GM23338 (cell line): ENCODE measurements around the gene HLA-DOB. TPM values are rescaled to one million over a fixed set of nuclear protein-coding genes. Genes with fewer than 3 reads are reported as not detected.

Experiments
- ATAC-seq: fragments of 200-7000 bp; cut with Tn5 transposase; 3 replicates; pipeline ENCODE4 v1.9.1; 2020
- DNase-seq: peaks from one replicate; pipeline ENCODE4 v3.0.0-alpha.2; 2015; ENCODE audit warnings: low spot score
- H2AFZ ChIP-seq: fragments of 200-600 bp; sonication (generic); 2 replicates; pipeline ENCODE4 v1.8.0; 2016; ENCODE audit warnings: antibody characterized with exemption, mild to moderate bottlenecking, moderate library complexity
- H3F3A ChIP-seq: fragments of 200-600 bp; sonication (generic); replicated peaks from 2 replicates; pipeline ENCODE4 v1.8.0; 2017; ENCODE audit warnings: antibody characterized with exemption, mixed run types, low read depth
- H3K27ac ChIP-seq: fragments of 200-600 bp; sonication (generic); 2 replicates; pipeline ENCODE4 v1.6.1; 2016; ENCODE audit warnings: low read depth
- H3K27me3 ChIP-seq: fragments of 200-600 bp; sonication (generic); 2 replicates; pipeline ENCODE4 v1.8.0; 2016; ENCODE audit warnings: mild to moderate bottlenecking, mixed run types, moderate library complexity; ENCODE audit not compliant: insufficient read depth
- H3K36me3 ChIP-seq: fragments of 200-600 bp; sonication (generic); 2 replicates; pipeline ENCODE4 v1.8.0; 2016; ENCODE audit warnings: mild to moderate bottlenecking; ENCODE audit not compliant: insufficient read depth
- H3K4me1 ChIP-seq: fragments of 200-600 bp; sonication (generic); 2 replicates; pipeline ENCODE4 v1.8.0; 2016; ENCODE audit warnings: mild to moderate bottlenecking, moderate library complexity; ENCODE audit not compliant: insufficient read depth
- H3K4me2 ChIP-seq: fragments of 200-600 bp; sonication (generic); 2 replicates; pipeline ENCODE4 v1.7.1; 2017; ENCODE audit warnings: mixed run types
- H3K4me3 ChIP-seq: fragments of 200-600 bp; sonication (generic); 2 replicates; pipeline ENCODE4 v1.6.1; 2016; ENCODE audit warnings: mixed run types
- H3K79me2 ChIP-seq: fragments of 200-600 bp; sonication (generic); replicated peaks from 2 replicates; pipeline ENCODE4 v1.8.0; 2017; ENCODE audit warnings: mild to moderate bottlenecking; ENCODE audit not compliant: insufficient read depth
- H3K9me2 ChIP-seq: fragments of 200-600 bp; sonication (generic); 2 replicates; pipeline ENCODE4 v1.8.0; 2017; ENCODE audit not compliant: insufficient read depth
- H4K20me1 ChIP-seq: fragments of 200-600 bp; sonication (generic); replicated peaks from 2 replicates; pipeline ENCODE4 v1.8.0; 2017; ENCODE audit warnings: mild to moderate bottlenecking; ENCODE audit not compliant: insufficient read depth
- H3K27ac Mint-ChIP-seq: 2 replicates; pipeline ENCODE4 v1.8.0; 2020; ENCODE audit warnings: inconsistent platforms, mild to moderate bottlenecking, moderate library complexity, mixed read lengths
- H3K27me3 Mint-ChIP-seq: 3 replicates; pipeline ENCODE4 v1.8.0; 2022; ENCODE audit warnings: low read depth, mild to moderate bottlenecking, moderate library complexity, mixed read lengths, inconsistent platforms; ENCODE audit not compliant: insufficient read depth, poor library complexity
- H3K36me3 Mint-ChIP-seq: 3 replicates; pipeline ENCODE4 v1.8.0; 2021; ENCODE audit warnings: low read depth, mild to moderate bottlenecking, inconsistent platforms, moderate library complexity, mixed read lengths
- H3K4me1 Mint-ChIP-seq: 3 replicates; pipeline ENCODE4 v1.8.0; 2020; ENCODE audit warnings: mild to moderate bottlenecking, inconsistent platforms, mixed read lengths
- H3K4me3 Mint-ChIP-seq: 3 replicates; pipeline ENCODE4 v1.8.0; 2021; ENCODE audit warnings: moderate library complexity, mild to moderate bottlenecking, inconsistent platforms, mixed read lengths
- H3K9me3 Mint-ChIP-seq: 3 replicates; pipeline ENCODE4 v1.8.0; 2020; ENCODE audit warnings: moderate library complexity, mild to moderate bottlenecking, inconsistent platforms, mixed read lengths
- CREB1 ChIP-seq: fragments of 250-450 bp; sonication (Bioruptor Pico); IDR thresholded peaks from 2 replicates; pipeline ENCODE4 v1.5.0; 2020; ENCODE audit warnings: low read depth, mild to moderate bottlenecking, moderate library complexity
- CTCF ChIP-seq, 2 experiments: fragments of 200-600 bp in 1 of 2; sonication (generic) in 1 of 2; conservative IDR thresholded peaks; 2 replicates each; pipeline versions ENCODE4 v1.5.1 to v1.6.1; 2016 to 2017; ENCODE audit warnings: antibody characterized with exemption in 2 of 2, low read depth in 2 of 2, mild to moderate bottlenecking in 2 of 2, moderate library complexity in 1 of 2
- EZH2 ChIP-seq: fragments of 200-600 bp; sonication (generic); IDR thresholded peaks from one replicate; pipeline ENCODE4 v1.8.0; 2017; ENCODE audit warnings: antibody characterized with exemption, mild to moderate bottlenecking, low read depth; ENCODE audit not compliant: unreplicated experiment
- EZH2phosphoT487 ChIP-seq: fragments of 200-600 bp; sonication (generic); IDR thresholded peaks from one replicate; pipeline ENCODE4 v1.8.1; 2018; ENCODE audit warnings: antibody characterized with exemption; ENCODE audit not compliant: unreplicated experiment
- JUNB ChIP-seq: IDR thresholded peaks from one replicate; pipeline ENCODE4 v1.6.1; 2016; ENCODE audit warnings: antibody characterized with exemption; ENCODE audit not compliant: unreplicated experiment
- NANOG ChIP-seq: IDR thresholded peaks from 2 replicates; pipeline ENCODE4 v1.6.1; 2016; ENCODE audit warnings: antibody characterized with exemption, borderline replicate concordance
- POLR2AphosphoS5 ChIP-seq: IDR thresholded peaks from 2 replicates; pipeline ENCODE4 v1.6.1; 2016; ENCODE audit warnings: antibody characterized with exemption, low read depth
- STAT1 ChIP-seq: IDR thresholded peaks from one replicate; pipeline ENCODE4 v1.6.1; 2016; ENCODE audit warnings: antibody characterized with exemption; ENCODE audit not compliant: unreplicated experiment
- ZNF114 ChIP-seq: fragments of 250-450 bp; sonication (Bioruptor Pico); IDR thresholded peaks from 2 replicates; pipeline ENCODE4 v1.5.0; 2020; ENCODE audit warnings: mild to moderate bottlenecking, moderate library complexity
- ZNF331 ChIP-seq: fragments of 250-450 bp; sonication (Bioruptor Pico); IDR thresholded peaks from 2 replicates; pipeline ENCODE4 v1.5.0; 2020; ENCODE audit warnings: low read depth, mild to moderate bottlenecking, moderate library complexity
- ZNF462 ChIP-seq: fragments of 250-450 bp; sonication (Bioruptor Pico); IDR thresholded peaks from 2 replicates; pipeline ENCODE4 v1.5.0; 2020; ENCODE audit warnings: mild to moderate bottlenecking, moderate library complexity
- polyA plus RNA-seq: library from polyadenylated mRNA; unstranded; fragments of >200 nt; fragmentation: Nextera tagmentation; extraction: Ambion mirVana; gene quantifications from 2 replicates; pipeline ENCODE4 v1.2.1, GENCODE V29; 2016
- total RNA-seq: library from RNA; depleted of rRNA; stranded (reverse); fragments of >200 nt; shearing (Covaris generic); gene quantifications from 2 replicates; pipeline ENCODE4 v1.2.3, GENCODE V29; 2014
- TF ChIP-seq, protein P1 (sequence below): IDR thresholded peaks from one replicate; pipeline ENCODE4 v1.6.1; 2018; ENCODE audit warnings: antibody characterized with exemption; ENCODE audit not compliant: unreplicated experiment
- TF ChIP-seq, protein P2 (sequence below): IDR thresholded peaks from 2 replicates; pipeline ENCODE4 v1.6.1; 2016; ENCODE audit warnings: antibody characterized with exemption

Gene HLA-DOB
- total and polyA plus RNA-seq, 2 experiments from 2014 or later, result not detected

DNA sequence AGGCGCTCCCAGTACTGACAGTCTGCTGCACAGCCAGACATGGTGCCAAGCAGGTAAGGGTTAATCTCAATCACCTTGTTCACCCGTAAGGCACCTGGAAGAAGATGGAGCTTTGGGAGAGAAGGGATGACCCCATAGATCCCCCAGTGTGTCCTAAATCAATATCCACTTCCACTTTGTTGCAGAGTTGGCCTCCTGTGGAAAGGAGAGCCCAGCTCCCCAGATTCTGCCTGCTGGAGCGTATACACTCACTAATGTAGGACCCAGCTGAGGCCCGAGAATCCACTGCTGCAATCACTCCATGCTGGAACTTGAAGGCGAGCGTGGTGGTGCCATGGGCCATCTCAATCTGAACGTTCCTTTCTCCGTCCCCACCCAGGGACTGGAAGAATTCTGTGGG is 25.9 kb upstream of the HLA-DOB start:
- Histone ChIP-seq H3K27ac (no peak overlapping the region), H3K36me3 (peaks cover 6% of the 10 kb centered on the region; the same call in 1 of the 2 replicates), H4K20me1 (no peaks in the 10 kb centered on the region), H3K4me1 (peaks cover 7% of the 10 kb centered on the region), H3K79me2 (no peaks in the 10 kb centered on the region), H3K4me2 (peak overlapping the region; percentile 99; the same call in 1 of the 2 replicates), H3K27me3 (peaks cover 15% of the 10 kb centered on the region), H3K9me2 (no peaks in the 10 kb centered on the region), H3F3A (no peaks in the 10 kb centered on the region), H3K4me3 (peak overlapping the region; percentile 98), H2AFZ (peak overlapping the region; percentile 99)
- Mint-ChIP-seq H3K4me1 (peaks cover 13% of the 10 kb centered on the region), H3K27me3 (peaks cover 15% of the 10 kb centered on the region), H3K36me3 (peaks cover 20% of the 10 kb centered on the region; the same call in 2 of the 3 replicates), H3K4me3 (peak overlapping the region; percentile 92), H3K27ac (no peak overlapping the region), H3K9me3 (no peaks in the 10 kb centered on the region)
- TF ChIP-seq EZH2, result no peak
- TF ChIP-seq JUNB, result no peak
- TF ChIP-seq EZH2phosphoT487, result no peak
- TF ChIP-seq NANOG, result no peak
- TF ChIP-seq ZNF462, result no peak
- TF ChIP-seq POLR2AphosphoS5, result no peak
- TF ChIP-seq STAT1, result no peak
- no peak for TF ChIP-seq CREB1
- TF ChIP-seq ZNF331 (CRISPR knock-in tag), result no peak
- no peak for TF ChIP-seq CTCF (conservative IDR thresholded peaks at IDR 0.05; ENCODE audit: low read depth in 2 of 2)
- TF ChIP-seq, protein P1, sequence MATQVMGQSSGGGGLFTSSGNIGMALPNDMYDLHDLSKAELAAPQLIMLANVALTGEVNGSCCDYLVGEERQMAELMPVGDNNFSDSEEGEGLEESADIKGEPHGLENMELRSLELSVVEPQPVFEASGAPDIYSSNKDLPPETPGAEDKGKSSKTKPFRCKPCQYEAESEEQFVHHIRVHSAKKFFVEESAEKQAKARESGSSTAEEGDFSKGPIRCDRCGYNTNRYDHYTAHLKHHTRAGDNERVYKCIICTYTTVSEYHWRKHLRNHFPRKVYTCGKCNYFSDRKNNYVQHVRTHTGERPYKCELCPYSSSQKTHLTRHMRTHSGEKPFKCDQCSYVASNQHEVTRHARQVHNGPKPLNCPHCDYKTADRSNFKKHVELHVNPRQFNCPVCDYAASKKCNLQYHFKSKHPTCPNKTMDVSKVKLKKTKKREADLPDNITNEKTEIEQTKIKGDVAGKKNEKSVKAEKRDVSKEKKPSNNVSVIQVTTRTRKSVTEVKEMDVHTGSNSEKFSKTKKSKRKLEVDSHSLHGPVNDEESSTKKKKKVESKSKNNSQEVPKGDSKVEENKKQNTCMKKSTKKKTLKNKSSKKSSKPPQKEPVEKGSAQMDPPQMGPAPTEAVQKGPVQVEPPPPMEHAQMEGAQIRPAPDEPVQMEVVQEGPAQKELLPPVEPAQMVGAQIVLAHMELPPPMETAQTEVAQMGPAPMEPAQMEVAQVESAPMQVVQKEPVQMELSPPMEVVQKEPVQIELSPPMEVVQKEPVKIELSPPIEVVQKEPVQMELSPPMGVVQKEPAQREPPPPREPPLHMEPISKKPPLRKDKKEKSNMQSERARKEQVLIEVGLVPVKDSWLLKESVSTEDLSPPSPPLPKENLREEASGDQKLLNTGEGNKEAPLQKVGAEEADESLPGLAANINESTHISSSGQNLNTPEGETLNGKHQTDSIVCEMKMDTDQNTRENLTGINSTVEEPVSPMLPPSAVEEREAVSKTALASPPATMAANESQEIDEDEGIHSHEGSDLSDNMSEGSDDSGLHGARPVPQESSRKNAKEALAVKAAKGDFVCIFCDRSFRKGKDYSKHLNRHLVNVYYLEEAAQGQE, result no peak
- TF ChIP-seq, protein P2, sequence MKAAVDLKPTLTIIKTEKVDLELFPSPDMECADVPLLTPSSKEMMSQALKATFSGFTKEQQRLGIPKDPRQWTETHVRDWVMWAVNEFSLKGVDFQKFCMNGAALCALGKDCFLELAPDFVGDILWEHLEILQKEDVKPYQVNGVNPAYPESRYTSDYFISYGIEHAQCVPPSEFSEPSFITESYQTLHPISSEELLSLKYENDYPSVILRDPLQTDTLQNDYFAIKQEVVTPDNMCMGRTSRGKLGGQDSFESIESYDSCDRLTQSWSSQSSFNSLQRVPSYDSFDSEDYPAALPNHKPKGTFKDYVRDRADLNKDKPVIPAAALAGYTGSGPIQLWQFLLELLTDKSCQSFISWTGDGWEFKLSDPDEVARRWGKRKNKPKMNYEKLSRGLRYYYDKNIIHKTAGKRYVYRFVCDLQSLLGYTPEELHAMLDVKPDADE, result no peak
- TF ChIP-seq ZNF114 (CRISPR knock-in tag), result no peak
- DNase-seq, result no peak
- no peak for ATAC-seq
